ENCODE data around the gene CHCHD4.

The CHCHD4 gene

DNA sequence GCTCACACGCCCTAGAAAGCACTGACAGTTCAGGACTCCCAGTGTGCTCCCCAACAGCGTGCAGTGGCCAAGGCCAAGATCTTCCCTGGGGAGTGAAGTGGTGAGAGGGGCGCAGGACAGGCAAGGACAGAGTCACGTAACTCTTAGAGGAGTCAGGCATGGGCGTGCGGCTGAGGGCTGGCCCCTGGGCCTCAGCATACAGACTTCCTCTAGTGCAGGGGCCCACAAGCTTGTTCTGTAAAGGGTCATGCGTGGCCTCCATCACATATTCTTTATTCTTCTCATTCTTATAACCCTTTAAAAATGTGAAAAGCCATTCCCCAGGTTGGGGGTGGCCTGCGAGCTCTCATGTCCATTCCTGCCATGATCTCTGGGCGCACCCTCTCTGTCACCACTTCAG lies 25.4 kb upstream of the CHCHD4 start:
- DNase-seq (ENCODE audit: low read depth in 2 of 2) = no peak

DNA sequence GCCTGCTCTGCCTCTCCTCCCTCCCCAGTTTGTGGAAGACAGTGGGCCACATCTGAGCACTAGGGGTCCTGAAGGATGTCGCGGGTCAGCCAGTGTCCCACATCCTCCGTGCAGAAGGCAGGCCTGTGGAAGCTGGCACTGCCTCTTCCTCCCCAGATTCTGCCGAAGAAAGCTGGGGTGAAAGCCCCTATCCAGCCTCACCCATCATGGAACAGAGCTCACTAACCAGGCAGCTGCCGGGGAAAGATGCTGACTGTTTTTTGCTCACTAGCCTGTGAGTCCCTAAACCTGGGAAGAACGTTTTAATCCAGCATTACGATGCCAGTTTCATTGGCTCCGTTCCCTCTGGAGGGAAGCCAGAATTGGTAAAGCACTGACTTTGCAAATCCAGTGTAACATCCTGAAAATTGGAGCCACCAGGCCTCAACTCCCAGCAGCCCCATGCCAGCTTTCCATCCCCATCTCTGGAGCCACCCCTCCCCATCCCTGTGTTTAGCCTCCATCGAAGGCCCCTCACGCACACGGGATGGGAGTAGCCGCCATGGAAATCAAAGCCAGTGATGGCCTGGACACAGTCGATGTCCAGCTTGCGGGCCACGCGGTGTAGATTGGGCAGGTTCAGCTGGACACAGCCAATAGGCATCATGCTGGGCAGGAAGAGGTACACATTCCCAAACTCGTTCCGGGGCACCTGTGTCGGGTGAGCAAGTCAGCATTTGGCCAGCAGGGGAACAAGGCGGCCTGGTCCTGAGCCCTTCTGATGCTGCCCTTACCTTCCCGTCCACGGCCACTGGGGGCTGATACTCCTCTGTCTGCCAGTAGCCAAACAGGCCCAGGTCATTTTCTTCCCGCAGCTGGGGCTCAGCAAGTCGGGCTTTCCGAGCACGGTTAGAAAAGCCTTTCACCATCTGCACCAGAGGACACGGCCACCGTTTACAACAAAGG lies 23.6 kb upstream of the CHCHD4 start:
- DNase-seq (ENCODE audit: low read depth in 2 of 2) = no peak

DNA sequence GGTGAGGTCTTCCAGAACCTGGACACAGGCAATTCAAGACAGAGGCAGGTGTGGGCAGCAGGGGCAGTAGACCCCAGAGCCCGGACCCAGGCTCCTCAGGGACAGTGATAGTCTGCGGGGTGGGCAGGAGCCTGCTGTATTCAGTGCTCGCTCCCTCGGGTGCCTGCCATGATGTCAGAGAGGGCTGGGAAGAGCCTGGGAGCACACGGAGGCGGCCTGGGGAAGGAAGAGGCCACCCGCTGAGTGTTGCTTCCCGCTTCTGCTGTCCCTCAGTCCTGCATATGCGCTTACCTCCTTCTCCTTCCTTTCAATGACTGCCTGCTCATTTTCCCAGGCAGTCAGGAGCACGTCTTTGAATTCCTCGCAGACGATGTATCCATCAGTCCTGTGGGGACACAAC lies 22.9 kb upstream of the CHCHD4 start:
- no peak for DNase-seq (ENCODE audit: low read depth in 2 of 2)

DNA sequence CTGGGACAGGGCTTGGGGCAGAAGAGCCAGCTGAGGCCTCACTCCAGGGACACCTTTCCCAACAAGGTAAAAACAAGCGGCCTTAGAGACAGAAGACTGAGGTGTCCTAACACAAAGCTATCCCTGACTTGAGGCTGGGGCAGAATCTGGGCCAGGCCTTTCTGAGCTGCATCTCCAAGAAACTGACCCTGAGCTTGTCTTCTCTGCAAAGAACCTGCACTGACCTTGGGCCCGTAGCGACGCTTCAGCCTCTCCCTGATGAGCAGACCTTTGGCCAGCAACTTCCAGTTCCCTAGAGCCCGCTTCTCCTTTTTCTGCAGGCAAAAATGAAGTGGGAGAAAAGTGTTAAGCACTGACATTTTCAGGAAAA lies 22.4 kb upstream of the CHCHD4 start:
- DNase-seq (ENCODE audit: low read depth in 2 of 2) = no peak

DNA sequence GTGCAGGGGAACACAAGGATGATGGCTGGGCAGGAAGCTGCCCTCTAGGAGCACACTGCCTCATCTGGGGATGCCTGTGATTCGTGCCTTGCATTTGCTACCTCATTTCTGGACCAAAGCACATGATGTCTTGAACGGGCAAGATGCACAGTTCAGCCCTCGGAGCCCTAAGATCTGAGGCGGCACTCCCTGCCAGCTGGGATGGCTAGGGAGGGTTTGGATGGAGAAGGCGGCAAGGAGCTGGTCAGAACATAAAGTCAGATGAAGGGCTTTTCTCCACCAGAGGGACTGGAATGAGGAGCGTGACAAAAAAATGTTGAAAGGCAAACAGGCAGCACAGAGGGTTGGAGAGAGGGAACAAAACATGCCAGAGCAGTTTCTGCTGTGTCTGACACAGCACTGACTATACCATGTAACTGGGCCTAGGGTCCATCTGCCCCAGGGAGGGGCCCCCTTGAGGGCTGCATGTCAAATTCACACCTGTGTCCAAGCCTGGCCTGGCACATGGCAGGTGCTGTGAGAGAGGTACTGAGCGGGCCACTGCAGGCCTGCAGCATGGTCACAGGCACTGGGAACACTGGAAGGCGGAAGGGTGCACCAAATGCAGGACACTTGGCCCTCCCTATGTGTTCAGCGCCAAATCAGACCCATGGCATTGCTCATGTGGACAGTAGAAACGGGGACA lies 21.9 kb upstream of the CHCHD4 start:
- no peak for DNase-seq (ENCODE audit: low read depth in 2 of 2)

DNA sequence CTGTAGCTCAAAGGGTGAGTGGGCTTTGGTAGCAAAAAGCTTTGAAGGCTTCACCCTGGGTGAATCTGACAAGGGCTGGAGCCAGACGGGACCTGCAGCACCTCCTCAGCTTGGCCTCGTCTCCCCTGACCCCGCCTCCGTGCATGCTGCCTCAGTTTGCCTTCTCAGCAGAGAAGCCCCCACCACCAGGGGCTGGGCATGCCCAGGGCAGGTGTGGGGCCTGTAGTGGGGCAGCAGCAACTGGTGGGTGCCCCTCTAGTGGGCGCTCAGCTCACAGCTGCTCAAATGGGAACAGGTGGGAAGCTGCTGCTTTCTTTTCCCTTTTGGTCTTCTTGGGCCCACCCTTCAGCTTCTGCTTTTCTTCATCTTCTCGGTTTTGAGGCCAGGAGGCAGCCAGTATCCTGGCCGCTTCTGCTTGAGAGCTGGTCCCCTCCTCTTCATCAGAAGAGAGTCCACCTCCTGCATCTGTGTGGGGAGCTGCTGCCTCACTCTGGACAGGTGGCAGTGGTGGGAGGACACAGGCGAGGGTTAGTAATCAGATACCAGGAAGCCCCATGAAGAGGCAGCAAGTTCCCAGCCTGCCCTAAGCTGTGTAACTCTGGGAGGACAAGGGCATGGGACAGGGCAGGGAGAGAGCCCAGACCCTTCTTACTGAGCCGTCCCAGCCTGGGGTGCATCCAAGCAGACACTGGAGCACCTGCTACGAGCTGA lies 21.2 kb upstream of the CHCHD4 start:
- DNase-seq (ENCODE audit: low read depth in 2 of 2) = no peak

DNA sequence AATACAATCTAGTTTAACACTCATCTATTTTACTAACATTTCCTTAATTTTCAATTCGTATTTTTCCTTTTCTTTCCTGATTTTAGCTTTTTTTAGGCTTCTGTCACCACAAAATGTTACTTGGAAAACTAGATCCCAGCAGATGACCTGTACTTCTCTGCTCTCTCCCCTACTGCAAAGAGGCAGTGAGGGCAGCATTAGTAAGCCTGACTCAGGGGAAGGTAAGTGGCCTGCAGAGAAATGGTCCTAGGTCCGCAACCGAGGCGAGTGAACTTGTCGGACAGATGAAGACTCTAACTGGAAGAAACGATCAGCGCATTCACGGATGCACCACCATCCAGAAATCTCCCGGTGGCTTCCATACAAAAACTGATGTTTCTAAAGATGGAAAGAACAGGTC lies 20.6 kb upstream of the CHCHD4 start:
- no peak for DNase-seq (ENCODE audit: low read depth in 2 of 2)

DNA sequence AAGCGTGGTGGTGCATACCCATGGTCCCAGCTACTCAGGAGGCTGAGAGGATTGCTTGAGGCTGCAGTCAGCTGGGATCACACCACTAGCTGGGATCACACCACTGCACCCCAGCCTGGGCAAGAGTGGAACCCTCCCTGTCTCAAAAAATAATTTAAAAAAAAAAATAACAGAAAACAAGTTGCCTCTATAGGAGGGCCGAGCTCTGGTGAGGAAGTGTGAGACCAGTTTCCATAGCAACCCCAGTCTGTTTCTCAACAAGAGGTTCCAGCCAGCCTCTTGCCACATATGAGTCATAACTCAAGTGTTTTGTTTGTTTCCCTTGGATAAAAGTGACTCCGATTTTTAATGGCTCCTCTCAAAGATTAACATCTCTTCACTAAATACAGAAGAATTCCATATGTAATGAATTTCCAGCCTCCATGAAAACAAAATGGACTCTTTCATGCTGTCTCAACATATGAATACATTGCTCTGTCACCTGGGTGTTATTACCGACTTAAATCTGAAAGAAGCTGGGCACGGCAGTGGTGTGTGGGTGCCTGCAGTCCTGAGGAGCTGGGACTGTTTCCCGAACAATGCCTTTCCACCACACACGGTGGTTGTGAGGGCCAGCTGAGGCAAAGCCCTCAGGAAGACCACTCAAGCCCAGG lies 19.9 kb upstream of the CHCHD4 start:
- no peak for DNase-seq (ENCODE audit: low read depth in 2 of 2)

DNA sequence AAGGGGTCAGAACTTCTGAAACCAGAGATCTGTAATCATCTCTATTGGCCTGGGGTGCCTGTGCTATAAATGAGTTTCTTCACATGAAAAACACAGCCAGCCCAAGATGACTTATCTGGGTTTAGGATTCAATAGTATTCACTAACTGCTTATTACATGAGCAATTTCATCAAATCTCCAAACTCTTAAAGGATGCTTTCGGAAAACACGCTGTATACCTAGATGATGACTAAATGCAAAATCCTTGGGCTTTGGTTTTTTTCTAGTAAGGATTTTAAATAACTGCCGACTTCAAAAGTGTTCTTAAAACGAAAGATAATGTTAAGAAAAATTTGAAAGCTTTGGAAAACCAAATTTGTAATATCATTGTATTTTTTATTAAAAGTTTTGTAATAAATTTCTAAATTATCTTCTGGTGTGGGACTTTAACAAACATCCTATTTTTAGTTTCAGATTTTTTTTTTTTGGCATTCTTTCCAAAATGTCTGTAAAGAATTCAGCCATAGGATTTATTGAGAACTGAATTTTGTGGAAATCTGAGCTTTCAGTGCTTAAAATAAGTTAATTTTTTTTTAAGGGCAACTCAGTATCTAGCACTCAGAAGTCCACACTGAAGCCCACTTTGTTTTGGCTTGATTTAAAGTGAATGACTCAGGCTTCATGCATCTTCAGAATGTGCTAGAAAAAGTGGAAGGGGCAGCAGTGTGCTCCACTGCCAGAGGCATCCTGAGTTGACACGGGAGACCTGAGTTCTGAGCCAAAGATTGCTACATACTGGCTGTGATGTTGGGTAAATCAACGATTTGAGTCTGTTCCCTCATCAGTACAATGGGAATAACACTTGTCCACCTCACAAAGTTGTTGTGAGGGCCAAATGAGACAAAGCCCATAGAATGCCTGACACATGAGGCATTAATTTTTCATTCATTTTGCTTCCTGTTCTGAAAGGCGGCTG lies 18.9 kb upstream of the CHCHD4 start:
- DNase-seq (ENCODE audit: low read depth in 2 of 2) = no peak

DNA sequence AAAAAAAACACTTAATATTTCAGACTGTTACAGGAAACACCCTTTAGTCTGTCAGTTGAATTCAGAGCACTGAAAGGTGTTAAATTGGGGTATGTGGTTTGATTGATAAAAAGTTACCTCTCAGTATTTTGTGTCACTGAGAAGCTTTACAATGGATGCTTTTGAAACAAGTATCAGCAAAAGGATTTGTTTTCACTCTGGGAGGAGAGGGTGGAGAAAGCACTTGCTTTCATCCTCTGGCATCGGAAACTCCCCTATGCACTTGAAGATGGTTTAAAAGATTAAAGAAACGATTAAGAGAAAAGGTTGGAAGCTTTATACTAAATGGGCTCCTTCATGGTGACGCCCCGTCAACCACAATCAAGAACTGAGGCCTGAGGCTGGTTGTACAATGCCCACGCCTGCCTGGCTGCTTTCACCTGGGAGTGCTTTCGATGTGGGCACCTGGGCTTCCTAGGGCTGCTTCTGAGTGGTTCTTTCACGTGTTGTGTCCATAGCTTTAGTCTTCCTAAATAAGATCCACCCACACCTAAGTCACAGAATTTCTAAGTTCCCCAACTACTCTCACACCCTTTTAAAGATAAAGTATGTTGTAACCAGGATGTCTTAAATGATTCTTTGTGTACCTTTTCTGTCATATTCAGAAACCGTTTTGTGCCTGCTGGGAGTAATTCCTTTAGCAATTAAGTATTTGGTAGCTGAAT lies 18.0 kb upstream of the CHCHD4 start:
- peak in 1 of 2 donors; percentile 16 for DNase-seq (ENCODE audit: low read depth in 2 of 2)

DNA sequence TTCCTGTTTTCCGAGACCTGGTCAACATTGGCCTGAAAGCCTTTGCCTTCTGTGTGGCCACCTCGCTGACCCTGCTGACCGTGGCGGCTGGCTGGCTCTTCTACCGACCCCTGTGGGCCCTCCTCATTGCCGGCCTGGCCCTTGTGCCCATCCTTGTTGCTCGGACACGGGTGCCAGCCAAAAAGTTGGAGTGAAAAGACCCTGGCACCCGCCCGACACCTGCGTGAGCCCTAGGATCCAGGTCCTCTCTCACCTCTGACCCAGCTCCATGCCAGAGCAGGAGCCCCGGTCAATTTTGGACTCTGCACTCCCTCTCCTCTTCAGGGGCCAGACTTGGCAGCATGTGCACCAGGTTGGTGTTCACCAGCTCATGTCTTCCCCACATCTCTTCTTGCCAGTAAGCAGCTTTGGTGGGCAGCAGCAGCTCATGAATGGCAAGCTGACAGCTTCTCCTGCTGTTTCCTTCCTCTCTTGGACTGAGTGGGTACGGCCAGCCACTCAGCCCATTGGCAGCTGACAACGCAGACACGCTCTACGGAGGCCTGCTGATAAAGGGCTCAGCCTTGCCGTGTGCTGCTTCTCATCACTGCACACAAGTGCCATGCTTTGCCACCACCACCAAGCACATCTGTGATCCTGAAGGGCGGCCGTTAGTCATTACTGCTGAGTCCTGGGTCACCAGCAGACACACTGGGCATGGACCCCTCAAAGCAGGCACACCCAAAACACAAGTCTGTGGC lies 17.1 kb upstream of the CHCHD4 start:
- DNase-seq (ENCODE audit: low read depth in 2 of 2) = no peak

DNA sequence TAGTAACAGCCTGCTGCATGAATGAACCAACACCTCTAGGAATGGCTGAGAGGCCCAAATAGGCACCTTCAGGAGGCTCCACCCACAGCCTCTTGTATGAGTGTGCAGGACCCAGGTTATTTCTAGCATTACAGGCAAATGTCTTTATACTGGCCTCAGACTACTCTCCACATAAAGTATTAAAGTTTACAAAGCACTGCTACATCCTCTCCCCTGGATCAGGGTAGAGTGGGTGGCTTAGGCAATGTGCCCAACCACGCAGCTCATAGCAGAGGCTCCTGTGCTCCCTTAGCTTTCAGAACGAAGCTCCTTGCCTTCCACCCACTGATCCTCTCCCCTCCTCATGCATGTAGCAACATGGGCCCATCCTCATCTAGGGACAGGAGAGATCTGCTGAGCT lies 16.5 kb upstream of the CHCHD4 start:
- DNase-seq (ENCODE audit: low read depth in 2 of 2) = no peak

DNA sequence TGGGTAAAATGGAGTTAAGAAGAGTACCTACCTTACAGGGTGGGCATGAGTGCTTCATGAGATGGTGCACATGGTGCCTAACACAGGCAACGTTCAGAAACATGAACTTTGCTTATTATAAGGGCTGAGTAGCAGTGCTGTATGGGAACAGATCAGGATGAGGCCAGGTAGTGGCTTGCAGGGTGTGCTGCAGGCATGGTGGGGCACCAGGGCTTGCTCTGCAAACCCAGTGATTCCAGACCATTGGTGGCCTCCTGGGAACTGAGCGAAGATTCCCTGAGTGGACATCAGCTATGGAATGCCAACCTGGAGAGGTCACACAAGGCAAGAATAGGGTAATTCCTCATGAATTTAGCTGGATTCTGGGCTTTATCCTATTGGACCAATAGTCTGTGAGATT lies 16.0 kb upstream of the CHCHD4 start:
- DNase-seq (ENCODE audit: low read depth in 2 of 2) = no peak

DNA sequence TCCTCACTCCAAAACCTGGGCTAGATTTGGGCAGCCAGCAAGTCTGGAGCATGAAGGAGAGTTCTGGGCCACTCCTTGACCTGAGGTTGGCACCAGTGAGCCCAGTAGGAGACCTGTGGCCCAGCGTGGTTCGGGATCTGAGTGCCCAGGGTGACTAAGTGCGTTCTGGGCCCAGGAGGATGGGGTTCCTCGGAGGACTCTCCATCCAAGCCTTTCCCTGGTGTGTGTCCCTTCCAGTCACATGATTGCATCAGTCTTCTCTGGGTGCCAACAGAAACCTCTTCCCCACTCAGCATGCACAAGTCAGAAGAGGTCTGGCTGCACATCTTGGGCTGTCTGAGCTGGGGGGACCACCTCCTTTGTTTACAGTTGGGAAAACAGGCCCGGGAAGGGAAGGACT lies 15.1 kb upstream of the CHCHD4 start:
- DNase-seq (ENCODE audit: low read depth in 2 of 2) = no peak

DNA sequence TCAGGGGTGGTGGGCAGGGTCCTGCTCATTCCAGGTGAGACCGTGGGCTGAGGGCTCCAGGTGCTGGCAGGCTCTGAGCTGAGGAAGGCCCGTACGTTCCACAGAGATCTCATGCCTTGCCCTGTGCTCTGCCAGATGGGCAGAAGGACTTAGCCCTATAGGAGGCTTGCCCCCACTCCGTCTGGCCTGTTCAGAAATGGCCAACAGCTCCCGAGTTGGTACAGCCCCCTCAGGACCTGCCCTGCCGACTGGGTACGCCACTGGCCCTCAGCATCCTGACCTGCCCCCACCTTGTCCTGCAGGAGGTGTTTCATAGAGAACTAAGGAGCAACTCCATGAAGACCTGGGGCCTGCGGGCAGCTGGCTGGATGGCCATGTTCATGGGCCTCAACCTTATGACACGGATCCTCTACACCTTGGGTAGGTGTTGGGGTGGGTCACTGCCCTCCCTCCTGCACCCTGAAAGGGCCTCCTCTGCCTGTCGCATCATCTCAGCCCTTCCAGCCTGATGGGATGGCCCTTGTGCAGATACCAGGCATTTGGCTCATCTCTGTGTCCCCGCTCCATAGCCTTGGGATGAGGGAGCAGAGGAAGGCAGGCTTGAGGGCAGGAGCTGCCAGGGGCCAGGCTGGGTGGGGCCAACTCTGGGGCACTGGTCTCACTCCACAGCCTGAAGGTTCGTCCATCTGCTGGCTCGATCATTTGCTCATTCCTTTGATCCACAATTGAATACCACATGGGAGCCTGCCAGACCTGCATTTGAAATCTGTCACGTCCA lies 14.4 kb upstream of the CHCHD4 start:
- DNase-seq (ENCODE audit: low read depth in 2 of 2) = no peak

DNA sequence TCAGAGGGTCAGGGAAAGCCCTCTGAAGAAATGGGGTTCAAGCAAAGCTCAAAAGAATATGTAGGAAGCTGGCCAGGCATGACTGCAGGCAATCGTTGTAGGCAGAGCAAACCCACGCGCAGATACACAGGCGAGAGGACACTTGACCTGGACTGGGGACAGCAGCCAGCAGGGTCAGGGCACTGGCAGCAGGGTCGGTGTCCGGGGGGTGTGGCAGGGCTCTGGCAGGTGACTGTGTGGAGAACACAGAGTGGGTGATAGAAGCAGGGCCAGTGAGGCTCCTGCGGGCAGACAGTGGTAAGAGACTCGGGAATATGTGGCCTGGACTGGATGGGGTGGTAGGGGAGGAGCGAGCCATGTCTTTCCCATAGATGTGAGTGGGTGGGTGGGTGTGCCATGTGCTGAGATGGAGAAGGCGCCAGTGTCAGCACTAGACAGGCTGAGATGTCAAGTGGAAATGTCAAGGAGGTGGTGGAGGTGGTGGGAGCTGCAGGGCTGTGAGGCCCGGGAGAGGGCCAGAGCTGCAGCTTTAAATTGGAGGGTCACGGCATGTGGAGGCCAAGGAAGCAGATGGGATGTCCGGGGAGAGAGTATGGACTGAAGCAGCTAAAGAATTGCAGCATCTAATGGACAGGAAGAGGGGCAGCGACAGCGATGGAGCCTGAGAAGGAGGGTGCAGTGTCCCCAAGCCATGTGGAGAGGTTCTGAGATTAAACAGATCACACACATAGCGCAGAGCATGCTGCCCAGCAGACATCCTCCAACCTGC lies 13.6 kb upstream of the CHCHD4 start:
- DNase-seq (ENCODE audit: low read depth in 2 of 2) = no peak

DNA sequence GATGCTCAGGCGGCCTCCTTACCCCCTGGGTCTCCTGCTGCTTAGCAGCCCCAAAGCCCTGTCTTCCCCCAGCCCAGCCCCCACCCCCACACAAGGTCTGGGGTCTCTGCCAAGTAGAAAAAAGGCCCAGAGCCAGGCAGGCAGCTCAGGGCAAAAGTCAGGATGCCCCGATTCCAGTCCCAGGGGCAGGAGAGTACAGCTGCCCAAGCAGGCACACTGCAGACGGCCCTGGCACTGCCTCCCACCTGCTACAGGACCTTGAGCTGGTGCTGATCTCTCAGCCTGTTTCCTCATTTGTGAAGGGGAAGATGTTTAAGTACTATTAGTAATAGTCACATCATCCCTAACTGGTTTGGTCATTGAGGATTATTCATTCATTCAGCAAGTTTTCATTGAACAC lies 12.8 kb upstream of the CHCHD4 start:
- no peak for DNase-seq (ENCODE audit: low read depth in 2 of 2)

DNA sequence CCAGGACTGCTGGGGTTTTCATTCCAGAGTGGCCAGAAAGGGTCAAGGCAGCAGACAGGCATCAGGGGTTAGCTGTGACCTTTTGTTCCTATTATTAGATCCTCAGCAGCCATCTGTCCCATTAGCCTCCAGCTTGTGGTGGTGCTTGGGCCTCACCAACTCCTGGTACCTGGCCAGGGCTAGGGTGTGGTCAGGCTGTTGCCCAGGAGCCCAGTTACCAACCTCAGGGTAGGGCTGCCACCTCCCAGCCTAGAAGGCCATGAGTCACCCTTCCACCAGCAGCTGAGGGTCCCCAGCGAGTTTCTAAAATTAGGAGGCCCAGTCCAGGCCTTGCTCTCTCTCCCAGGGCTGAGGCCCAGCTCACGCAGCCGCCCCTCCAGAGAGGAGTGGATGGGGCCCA lies 12.3 kb upstream of the CHCHD4 start:
- no peak for DNase-seq (ENCODE audit: low read depth in 2 of 2)
